Colonic mucosa (tissue), 4 donors: ENCODE measurements around the gene AGRN. TPM values are rescaled to one million over a fixed set of nuclear protein-coding genes. Genes with fewer than 3 reads are reported as not detected.

Experiments
- DNase-seq: peaks from one replicate; pipeline ENCODE4 v3.0.0-alpha.2; 2020
- H3K27ac ChIP-seq: fragments of 200-600 bp; one replicate; pipeline ENCODE4 v1.8.0; 2021
- H3K27me3 ChIP-seq: fragments of 200-600 bp; one replicate; pipeline ENCODE4 v1.8.0; 2021
- H3K36me3 ChIP-seq: fragments of 200-600 bp; one replicate; pipeline ENCODE4 v1.8.0; 2021
- H3K4me1 ChIP-seq: fragments of 200-600 bp; one replicate; pipeline ENCODE4 v1.8.0; 2021; ENCODE audit warnings: mild to moderate bottlenecking
- H3K4me3 ChIP-seq: fragments of 200-600 bp; one replicate; pipeline ENCODE4 v1.8.0; 2021
- H3K9ac ChIP-seq, 2 donors: one replicate each; pipeline ENCODE4 v1.7.0; 2013; ENCODE audit warnings: control low read depth in 2 of 2, low read depth in 2 of 2, low read length in 2 of 2
- H3K9me3 ChIP-seq: fragments of 200-600 bp; one replicate; pipeline ENCODE4 v1.8.0; 2021
- intact Hi-C: fragments of 100-400 bp; cut with DNase I; formaldehyde crosslinking; loops from one replicate; pipeline ENCODE4 v1.14.1; 2022
- total RNA-seq, 2 donors: library from RNA; stranded (reverse); fragmentation: NEBNext Ultra II Directional in 1 of 2; extraction: Animal tissue kit (Norgen Biotek cat#: 25700) in 1 of 2; gene quantifications; one replicate each; pipeline ENCODE4 v1.2.1, GENCODE V29; 2021
- TF ChIP-seq, protein P1 (sequence below): fragments of 200-600 bp; IDR thresholded peaks from one replicate; pipeline ENCODE4 v1.8.0; 2022; ENCODE audit warnings: antibody characterized with exemption, mild to moderate bottlenecking
- donor health status: healthy.
- donor health status: DM: no; HTN: no; CAD: no.
- donor health status: DM: no; HTN: no; CAD: no.

AGRN gene
- total RNA-seq, 2 donors from 2014 or later: 68.1 to 106 TPM

GRCh38 chr1:1088029-1088800 lies 68.3 kb downstream of the AGRN start:
- H3K27ac ChIP-seq: no peak overlapping the region
- intact Hi-C loops: no loop called here
- TF ChIP-seq, protein P1, sequence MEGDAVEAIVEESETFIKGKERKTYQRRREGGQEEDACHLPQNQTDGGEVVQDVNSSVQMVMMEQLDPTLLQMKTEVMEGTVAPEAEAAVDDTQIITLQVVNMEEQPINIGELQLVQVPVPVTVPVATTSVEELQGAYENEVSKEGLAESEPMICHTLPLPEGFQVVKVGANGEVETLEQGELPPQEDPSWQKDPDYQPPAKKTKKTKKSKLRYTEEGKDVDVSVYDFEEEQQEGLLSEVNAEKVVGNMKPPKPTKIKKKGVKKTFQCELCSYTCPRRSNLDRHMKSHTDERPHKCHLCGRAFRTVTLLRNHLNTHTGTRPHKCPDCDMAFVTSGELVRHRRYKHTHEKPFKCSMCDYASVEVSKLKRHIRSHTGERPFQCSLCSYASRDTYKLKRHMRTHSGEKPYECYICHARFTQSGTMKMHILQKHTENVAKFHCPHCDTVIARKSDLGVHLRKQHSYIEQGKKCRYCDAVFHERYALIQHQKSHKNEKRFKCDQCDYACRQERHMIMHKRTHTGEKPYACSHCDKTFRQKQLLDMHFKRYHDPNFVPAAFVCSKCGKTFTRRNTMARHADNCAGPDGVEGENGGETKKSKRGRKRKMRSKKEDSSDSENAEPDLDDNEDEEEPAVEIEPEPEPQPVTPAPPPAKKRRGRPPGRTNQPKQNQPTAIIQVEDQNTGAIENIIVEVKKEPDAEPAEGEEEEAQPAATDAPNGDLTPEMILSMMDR: no peak
- no peak overlapping the region for H3K9ac ChIP-seq
- no peak overlapping the region for H3K4me3 ChIP-seq
- H3K27me3 ChIP-seq: no peaks in the 10 kb centered on the region
- no peaks in the 10 kb centered on the region for H3K9me3 ChIP-seq
- no peaks in the 10 kb centered on the region for H3K4me1 ChIP-seq
- no peaks in the 10 kb centered on the region for H3K36me3 ChIP-seq
- DNase-seq: no peak

- H3K4me3 ChIP-seq: no peak overlapping the region
- H3K4me1 ChIP-seq: no peaks in the 10 kb centered on the region
- no peaks in the 10 kb centered on the region for H3K27me3 ChIP-seq
- H3K9ac ChIP-seq: no peak overlapping the region
- H3K36me3 ChIP-seq: no peaks in the 10 kb centered on the region
- DNase-seq: no peak
- TF ChIP-seq, protein P1: no peak
- intact Hi-C loops: no loop called here
- H3K9me3 ChIP-seq: no peaks in the 10 kb centered on the region
- no peak overlapping the region for H3K27ac ChIP-seq
Observed at GRCh38 chr1:1088801-1089680, 69.1 kb downstream of the AGRN start.

GRCh38 chr1:1089731-1090423 lies 70.0 kb downstream of the AGRN start:
- Histone ChIP-seq H3K9me3 (no peaks in the 10 kb centered on the region), H3K4me3 (no peak overlapping the region), H3K9ac (no peak overlapping the region), H3K27me3 (no peaks in the 10 kb centered on the region), H3K36me3 (no peaks in the 10 kb centered on the region), H3K4me1 (no peaks in the 10 kb centered on the region), H3K27ac (no peak overlapping the region)
- intact Hi-C loops: no loop called here
- DNase-seq: no peak
- TF ChIP-seq, protein P1: no peak

- Histone ChIP-seq H3K9ac (no peak overlapping the region), H3K36me3 (no peaks in the 10 kb centered on the region), H3K9me3 (no peaks in the 10 kb centered on the region), H3K27ac (no peak overlapping the region), H3K4me3 (no peak overlapping the region), H3K4me1 (no peaks in the 10 kb centered on the region), H3K27me3 (no peaks in the 10 kb centered on the region)
- TF ChIP-seq, protein P1: no peak
- intact Hi-C loops: no loop called here
- DNase-seq: no peak
Observed at GRCh38 chr1:1090424-1091343, 70.8 kb downstream of the AGRN start.
